ENCODE results near the gene FBXO42.

- TF ChIP-seq CTCF (IDR thresholded peaks at IDR 0.05), result no peak
- no peak for TF ChIP-seq POLR2A (IDR thresholded peaks at IDR 0.05)
These were observed 107.5 kb downstream of the FBXO42 start for GRCh38 chr1:16244650-16245285.
